ENCODE data around the gene GTF2F2. TPM values are rescaled to one million over a fixed set of nuclear protein-coding genes. Genes with fewer than 3 reads are reported as not detected.

Gene GTF2F2
- total RNA-seq, 1 experiment from 2014 or later, result 47.4 TPM

DNA sequence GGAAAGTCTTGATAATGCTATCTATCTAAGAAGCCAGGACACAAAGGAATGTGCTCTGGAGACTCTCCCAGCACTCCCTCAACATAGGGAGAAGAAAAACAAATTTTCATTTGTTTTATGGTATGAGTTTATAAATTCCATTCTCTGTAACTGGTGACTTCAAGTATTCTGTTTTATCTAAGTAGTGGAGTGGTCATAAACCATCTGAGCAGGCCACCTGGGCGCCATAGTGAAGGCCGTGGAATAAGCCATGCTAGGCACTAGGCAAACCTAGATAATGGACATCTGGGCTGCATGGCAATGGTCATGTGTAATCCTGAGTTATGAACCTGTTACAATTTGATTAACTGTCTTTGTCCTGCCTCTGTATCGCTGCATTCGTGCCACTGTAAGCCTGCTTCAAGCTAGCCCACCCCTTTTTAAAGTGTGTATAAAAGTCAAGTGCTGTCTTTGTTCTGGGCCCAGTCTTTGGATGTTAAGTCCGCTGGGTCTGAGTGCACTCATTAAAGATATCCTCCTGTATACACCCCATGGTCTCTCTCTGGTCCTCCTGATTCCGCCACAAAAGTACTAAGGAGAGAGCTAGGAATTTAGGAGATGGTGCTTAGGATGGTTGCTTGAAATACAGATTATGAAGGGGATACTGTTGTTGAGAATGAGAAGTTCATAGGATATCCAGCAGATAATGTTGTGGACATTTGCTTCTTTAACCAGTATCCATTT, 13.2 kb downstream of the GTF2F2 start:
- intact Hi-C loops (cut with micrococcal nuclease), result no loop called here
- H3K4me1 Mint-ChIP-seq (ENCODE audit: insufficient read depth, unreplicated experiment), result peaks cover 30% of the 10 kb centered on the region
- H3K27me3 Mint-ChIP-seq (ENCODE audit: insufficient read depth, unreplicated experiment), result no peaks in the 10 kb centered on the region
- CTCF ChIA-PET, result interaction anchor here (1.0 kb wide), 1 partner anchor 29 kb away, joined by 3 read pairs; no protein-coding TSS in a partner anchor
- peaks cover 12% of the 10 kb centered on the region for H3K9me3 Mint-ChIP-seq (ENCODE audit: unreplicated experiment)
- no TSS peak for BruUV-seq (replicated peaks)
- no peak for DNase-seq (ENCODE audit: unreplicated experiment)
- POLR2A ChIA-PET, result interaction anchor here (0.6 to 5.0 kb wide), 3 partner anchors 8 to 628 kb away, joined by 3 to 46 read pairs (median 4); partner anchors contain the start of gene GTF2F2
- TF ChIP-seq, protein P1, sequence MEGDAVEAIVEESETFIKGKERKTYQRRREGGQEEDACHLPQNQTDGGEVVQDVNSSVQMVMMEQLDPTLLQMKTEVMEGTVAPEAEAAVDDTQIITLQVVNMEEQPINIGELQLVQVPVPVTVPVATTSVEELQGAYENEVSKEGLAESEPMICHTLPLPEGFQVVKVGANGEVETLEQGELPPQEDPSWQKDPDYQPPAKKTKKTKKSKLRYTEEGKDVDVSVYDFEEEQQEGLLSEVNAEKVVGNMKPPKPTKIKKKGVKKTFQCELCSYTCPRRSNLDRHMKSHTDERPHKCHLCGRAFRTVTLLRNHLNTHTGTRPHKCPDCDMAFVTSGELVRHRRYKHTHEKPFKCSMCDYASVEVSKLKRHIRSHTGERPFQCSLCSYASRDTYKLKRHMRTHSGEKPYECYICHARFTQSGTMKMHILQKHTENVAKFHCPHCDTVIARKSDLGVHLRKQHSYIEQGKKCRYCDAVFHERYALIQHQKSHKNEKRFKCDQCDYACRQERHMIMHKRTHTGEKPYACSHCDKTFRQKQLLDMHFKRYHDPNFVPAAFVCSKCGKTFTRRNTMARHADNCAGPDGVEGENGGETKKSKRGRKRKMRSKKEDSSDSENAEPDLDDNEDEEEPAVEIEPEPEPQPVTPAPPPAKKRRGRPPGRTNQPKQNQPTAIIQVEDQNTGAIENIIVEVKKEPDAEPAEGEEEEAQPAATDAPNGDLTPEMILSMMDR (IDR thresholded peaks at IDR 0.05; ENCODE audit: unreplicated experiment), result no peak
- H3K36me3 Mint-ChIP-seq (ENCODE audit: insufficient read depth, unreplicated experiment), result peaks cover 9% of the 10 kb centered on the region
- no peak overlapping the region for H3K27ac Mint-ChIP-seq (ENCODE audit: low read depth, unreplicated experiment)
- no peak overlapping the region for H3K4me3 Mint-ChIP-seq (ENCODE audit: unreplicated experiment)

DNA sequence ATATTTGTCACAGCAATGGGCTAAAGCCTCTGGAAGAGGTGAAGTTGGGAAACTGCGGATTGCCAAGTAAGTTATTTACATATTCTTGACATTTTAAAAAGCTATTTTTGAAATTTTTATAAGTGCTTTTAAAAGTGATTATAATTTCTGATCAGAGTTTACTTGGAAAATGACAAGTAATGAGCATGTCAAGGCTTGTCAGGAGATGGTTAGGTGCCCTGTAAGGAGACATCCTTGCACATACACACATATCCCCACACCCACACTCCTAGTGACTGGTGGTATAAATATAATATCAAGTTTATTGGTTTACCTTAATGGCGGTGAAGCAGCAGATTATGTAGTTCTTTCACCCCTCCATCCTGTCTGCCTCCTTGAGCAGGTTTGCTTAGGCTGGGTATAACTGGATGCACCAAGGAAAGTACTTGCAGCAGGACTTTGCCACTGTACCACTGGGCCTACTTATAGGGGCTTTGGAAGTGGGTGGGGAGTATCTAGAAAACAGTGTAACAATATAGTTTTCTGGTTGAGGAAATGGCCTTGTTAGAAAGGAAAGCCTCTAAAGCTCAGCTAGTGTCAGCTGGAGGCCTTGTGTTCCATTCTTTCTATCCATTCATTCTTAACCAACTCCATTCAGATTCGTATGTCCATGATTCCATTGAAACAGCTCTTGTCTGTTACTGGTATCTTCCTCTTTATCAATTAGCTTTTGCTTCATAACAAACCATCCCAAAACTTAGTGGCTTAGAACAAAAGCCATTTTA, 16.6 kb downstream of the GTF2F2 start:
- no TSS peak for BruUV-seq (replicated peaks)
- ChIA-PET POLR2A (interaction anchor here (0.6 to 5.0 kb wide), 14 partner anchors 9 to 102 kb away, joined by 3 to 46 read pairs (median 5); partner anchors contain the start of gene GTF2F2), CTCF (interaction anchor here (0.6 to 1.3 kb wide), 2 partner anchors 13 to 70 kb away, joined by 3 to 7 read pairs; no protein-coding TSS in a partner anchor)
- TF ChIP-seq, protein P1 (IDR thresholded peaks at IDR 0.05; ENCODE audit: unreplicated experiment), result no peak
- Mint-ChIP-seq H3K27me3 (ENCODE audit: insufficient read depth, unreplicated experiment) (no peaks in the 10 kb centered on the region), H3K4me3 (ENCODE audit: unreplicated experiment) (no peak overlapping the region), H3K9me3 (ENCODE audit: unreplicated experiment) (peaks cover 12% of the 10 kb centered on the region), H3K36me3 (ENCODE audit: insufficient read depth, unreplicated experiment) (peaks cover 17% of the 10 kb centered on the region), H3K4me1 (ENCODE audit: insufficient read depth, unreplicated experiment) (peaks cover 23% of the 10 kb centered on the region), H3K27ac (ENCODE audit: low read depth, unreplicated experiment) (peak overlapping the region; percentile 68)
- intact Hi-C loops (cut with micrococcal nuclease), result no loop called here
- DNase-seq (ENCODE audit: unreplicated experiment), result no peak

DNA sequence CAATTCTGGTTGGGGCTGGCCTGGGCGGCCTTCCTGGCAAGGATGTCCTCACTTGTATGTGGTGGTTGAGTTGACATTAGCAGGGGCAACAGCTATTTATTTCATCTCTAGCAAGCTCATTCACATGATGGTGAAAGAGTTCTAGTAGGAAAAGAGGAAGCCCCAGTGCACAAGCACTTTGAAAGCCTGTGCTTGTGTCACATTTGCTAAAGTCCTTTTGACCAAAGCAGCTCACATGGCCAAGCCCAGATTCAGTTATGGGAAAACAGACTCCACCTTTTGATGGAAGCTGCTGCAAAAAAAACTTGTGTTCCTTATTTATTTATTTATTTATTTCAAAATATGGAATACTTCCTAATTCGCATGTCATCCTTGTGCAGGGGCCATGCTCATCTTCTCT, 17.2 kb downstream of the GTF2F2 start:
- peaks cover 23% of the 10 kb centered on the region for H3K36me3 Mint-ChIP-seq (ENCODE audit: insufficient read depth, unreplicated experiment)
- no peak for DNase-seq (ENCODE audit: unreplicated experiment)
- no peaks in the 10 kb centered on the region for H3K27me3 Mint-ChIP-seq (ENCODE audit: insufficient read depth, unreplicated experiment)
- H3K4me3 Mint-ChIP-seq (ENCODE audit: unreplicated experiment), result no peak overlapping the region
- intact Hi-C loops (cut with micrococcal nuclease), result no loop called here
- peaks cover 9% of the 10 kb centered on the region for H3K9me3 Mint-ChIP-seq (ENCODE audit: unreplicated experiment)
- ChIA-PET CTCF (interaction anchor here (0.6 to 1.3 kb wide), 2 partner anchors 13 to 146 kb away, joined by 3 read pairs; no protein-coding TSS in a partner anchor), POLR2A (interaction anchor here (0.6 to 5.0 kb wide), 7 partner anchors 9 to 102 kb away, joined by 4 to 46 read pairs (median 13); partner anchors contain the start of gene GTF2F2)
- H3K4me1 Mint-ChIP-seq (ENCODE audit: insufficient read depth, unreplicated experiment), result peaks cover 26% of the 10 kb centered on the region
- peak overlapping the region; percentile 69 for H3K27ac Mint-ChIP-seq (ENCODE audit: low read depth, unreplicated experiment)
- no TSS peak for BruUV-seq (replicated peaks)
- TF ChIP-seq, protein P1 (IDR thresholded peaks at IDR 0.05; ENCODE audit: unreplicated experiment), result no peak

DNA sequence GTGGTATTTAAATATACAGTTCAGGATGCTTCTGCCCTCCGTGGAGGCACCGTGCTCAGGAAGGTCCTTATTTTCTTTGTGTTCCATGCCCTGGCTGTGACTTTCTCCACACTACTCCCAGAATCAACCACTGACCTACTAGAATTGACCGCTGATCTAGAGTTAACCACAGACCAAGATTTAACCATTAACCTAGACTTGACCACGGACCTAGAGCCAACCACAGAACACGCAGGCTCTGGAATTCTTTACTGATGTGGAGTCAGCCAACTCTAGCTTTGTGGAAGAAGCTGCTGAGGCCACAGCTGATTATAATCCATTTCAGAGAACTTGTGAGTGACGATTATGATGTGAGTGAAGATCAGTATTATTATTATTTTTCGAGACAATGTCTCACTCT, 18.0 kb downstream of the GTF2F2 start:
- Mint-ChIP-seq H3K4me1 (ENCODE audit: insufficient read depth, unreplicated experiment) (peaks cover 33% of the 10 kb centered on the region), H3K4me3 (ENCODE audit: unreplicated experiment) (no peak overlapping the region), H3K27me3 (ENCODE audit: insufficient read depth, unreplicated experiment) (no peaks in the 10 kb centered on the region), H3K9me3 (ENCODE audit: unreplicated experiment) (peaks cover 1% of the 10 kb centered on the region), H3K36me3 (ENCODE audit: insufficient read depth, unreplicated experiment) (peaks cover 23% of the 10 kb centered on the region), H3K27ac (ENCODE audit: low read depth, unreplicated experiment) (peak overlapping the region; percentile 69)
- BruUV-seq (replicated peaks), result no TSS peak
- TF ChIP-seq, protein P1 (IDR thresholded peaks at IDR 0.05; ENCODE audit: unreplicated experiment), result no peak
- DNase-seq (ENCODE audit: unreplicated experiment), result no peak
- intact Hi-C loops (cut with micrococcal nuclease), result no loop called here
- POLR2A ChIA-PET, result interaction anchor here (2.8 to 5.0 kb wide), 3 partner anchors 18 to 55 kb away, joined by 13 to 46 read pairs (median 14); partner anchors contain the start of gene GTF2F2
- CTCF ChIA-PET, result interaction anchor here (0.6 to 1.2 kb wide), 3 partner anchors 13 to 1231 kb away, joined by 3 read pairs; no protein-coding TSS in a partner anchor
